ENCODE results near the gene MED19.
"Not testable (repeated sequence)": the region's sequence is repeated elsewhere in the genome, so short reads cannot be mapped to it uniquely, and the experiment has no call there.

Gene MED19, protein sequence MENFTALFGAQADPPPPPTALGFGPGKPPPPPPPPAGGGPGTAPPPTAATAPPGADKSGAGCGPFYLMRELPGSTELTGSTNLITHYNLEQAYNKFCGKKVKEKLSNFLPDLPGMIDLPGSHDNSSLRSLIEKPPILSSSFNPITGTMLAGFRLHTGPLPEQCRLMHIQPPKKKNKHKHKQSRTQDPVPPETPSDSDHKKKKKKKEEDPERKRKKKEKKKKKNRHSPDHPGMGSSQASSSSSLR

DNA sequence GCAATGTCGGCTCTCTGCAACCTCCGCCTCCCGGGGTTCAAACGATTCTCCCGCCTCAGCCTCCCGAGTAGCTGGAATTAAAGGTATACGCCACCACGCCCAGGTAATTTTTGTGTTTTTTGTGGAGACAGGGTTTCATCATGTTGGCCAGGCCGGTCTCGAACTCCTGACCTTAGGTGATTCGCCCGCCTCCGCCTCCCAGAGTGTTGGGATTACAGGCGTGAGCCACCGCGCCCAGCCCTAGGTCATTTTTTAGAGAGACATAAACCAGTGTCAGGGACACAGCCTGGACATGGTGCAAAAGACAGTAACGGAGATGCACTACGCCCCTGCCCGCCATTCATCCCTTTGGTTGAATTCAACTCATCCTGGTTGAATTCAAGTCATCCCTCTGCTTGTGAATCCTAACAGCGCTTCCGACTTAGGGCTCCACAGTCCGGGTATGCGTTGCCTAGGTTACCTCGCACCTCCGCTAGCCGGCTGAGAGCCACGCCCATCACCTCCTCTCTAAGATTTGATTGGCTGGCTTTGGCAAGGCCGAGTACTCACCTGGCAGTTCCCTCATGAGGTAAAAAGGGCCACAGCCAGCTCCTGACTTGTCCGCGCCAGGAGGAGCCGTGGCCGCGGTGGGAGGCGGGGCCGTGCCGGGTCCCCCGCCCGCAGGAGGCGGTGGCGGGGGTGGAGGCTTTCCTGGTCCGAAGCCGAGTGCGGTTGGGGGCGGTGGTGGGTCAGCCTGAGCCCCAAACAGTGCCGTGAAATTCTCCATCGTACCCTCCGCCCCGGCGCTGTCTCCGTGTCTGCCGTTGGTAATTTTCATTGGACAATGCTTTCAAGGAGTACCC lies at the start of gene MED19:
TSS of gene MED19 (minus strand) at position 802 of the 842 bp plus-strand sequence. CDS start at position 766, 36 bp downstream.
- DNase-seq = peak; percentile 43 to 67 (median 62)

DNA sequence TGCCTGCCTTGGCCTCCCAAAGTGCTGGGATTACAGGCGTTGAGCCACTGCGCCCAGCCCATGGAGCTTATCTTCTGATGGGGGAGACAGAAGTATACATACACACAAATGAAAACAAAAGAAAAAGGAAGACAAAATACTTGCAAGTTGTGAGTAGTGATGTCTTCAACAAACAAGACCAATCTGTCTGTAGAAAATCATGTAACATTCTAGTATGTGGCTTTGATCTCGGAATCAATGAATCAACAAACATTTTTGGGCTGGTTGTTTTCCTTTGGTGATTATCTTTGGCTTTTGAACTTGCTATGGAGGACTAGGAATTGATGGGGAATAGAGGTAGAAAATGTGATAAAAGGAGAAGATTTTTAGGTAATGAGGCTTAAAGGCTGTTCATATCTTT lies 46.2 kb upstream of the MED19 start:
- DNase-seq = no peak

DNA sequence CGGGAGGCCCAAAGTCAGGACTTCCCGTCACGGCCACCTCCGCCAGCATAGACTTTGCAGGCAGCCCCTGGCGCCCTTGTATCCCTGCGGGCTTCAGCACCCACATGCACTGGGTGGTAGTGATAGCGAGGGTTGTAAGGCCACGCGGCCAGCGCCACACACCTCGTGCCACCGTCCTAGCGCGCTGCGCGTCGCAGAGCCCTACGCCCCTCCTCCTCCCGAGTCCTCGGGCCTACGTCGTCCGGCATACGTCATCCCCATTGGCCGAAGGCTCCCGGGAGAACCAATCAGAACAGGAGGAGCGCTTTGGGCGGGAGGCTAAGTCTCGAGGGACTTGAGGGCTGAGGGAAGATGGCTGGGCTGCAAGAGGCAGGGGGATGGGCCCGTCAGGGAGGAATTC lies 40.9 kb upstream of the MED19 start:
- DNase-seq = no peak

DNA sequence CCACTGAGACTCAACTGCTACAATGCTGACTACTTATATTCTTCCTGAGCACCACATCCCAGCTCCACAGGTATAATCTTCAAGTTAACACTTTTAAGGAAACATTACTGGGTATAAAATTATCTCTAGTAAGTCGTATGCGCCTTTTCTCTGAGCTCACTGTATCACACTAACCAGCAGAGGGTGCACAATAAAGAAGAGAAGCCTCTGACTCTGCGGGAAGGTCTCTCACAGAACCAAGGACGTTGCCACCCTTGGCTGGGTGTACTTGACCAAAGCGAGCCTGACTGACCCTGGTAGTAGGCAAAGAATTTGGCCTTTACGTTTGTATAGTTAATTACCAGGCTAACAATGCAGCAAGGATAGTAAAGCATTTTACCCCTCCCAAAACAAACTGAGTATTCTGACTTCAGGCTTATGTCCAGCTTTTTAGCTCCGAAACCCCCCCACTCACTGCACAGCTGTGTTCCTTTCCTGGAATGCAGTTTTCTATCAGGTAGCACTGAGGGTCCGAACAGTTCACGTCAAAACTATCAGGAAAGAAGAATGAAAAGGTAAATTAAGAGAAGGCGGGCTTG lies 39.8 kb upstream of the MED19 start, which contains the start of gene BTBD18:
TSS of gene BTBD18 (minus strand) at position 144 of the 578 bp plus-strand sequence. CDS start 631 bp downstream, outside the sequence.
- DNase-seq = no peak

DNA sequence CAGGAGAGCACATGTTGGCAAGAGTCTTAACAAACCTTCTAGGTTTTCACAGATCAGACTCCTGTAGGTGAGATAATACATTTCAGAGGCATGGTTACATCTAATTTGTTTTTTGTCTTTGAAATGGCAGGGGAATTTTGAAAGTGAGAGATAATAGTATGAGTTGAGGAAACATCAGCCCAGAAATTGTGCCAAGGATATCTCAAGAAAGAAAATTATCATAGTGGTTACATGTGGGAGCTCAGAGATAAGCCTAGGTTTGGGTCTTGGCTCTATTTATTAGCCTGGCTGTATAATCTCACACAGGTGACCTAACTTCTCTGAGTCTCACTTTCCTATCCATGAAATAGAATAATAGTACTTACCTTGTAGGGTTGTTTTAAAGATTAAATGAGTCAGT lies 39.2 kb upstream of the MED19 start:
- DNase-seq = no peak

DNA sequence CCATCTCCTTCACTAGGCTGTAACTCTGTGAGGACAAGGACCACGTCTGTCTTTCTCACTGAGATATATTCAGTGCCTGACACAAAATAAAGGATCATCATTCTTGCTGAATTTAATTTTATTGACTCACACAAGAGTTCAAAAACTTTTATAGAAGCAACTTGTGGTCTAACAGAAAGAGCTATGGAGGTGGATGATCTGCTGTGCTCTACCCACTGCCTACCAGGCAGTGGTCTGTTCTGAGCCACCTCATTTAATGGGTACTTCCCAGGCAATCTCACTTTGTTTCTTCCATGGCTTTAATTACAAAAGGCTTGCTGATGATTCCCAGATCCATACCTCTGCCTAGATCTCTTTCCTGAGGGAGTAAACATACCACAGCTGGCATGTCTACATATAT lies 34.9 kb upstream of the MED19 start:
- no peak for DNase-seq

DNA sequence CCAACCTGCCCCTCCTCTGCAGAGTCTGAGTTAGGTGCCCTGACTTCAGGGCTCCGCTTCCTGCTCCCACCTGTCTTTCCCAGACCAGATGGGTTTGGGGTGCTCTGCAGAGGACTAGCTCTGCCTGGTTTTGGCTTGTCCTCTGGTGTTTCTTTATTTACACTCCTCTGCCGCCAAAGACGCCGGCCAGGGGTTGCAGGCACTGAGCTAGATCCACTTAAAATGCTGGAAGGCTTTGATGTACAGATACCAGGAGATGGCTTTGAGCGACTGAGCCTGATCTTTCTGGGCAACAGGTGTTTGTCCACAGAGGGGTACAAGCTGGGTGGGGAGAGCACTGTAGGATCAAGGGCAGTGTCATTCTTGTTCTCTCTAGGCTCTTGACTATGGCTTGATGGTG lies 33.2 kb upstream of the MED19 start:
- DNase-seq = no peak

DNA sequence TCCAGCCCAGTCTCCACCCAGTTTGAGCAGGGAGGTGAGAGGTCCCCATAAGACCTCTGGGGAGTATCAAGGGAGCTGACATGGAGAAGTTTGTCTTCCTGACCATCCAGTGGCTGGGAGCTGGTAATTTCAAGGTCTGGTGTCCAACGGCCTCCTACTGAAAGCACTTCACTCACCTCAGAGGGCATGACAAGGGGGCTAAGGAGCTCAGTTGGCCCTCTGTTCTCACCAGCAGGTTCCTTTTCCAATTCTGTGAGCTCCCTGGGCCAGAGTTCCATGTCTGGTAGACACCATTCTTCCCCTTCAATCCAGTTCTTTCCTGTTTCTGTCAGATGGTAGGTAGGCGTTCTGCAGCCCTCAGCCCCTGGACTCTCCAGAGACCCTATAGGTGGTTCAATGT lies 32.3 kb upstream of the MED19 start:
- no peak for DNase-seq

DNA sequence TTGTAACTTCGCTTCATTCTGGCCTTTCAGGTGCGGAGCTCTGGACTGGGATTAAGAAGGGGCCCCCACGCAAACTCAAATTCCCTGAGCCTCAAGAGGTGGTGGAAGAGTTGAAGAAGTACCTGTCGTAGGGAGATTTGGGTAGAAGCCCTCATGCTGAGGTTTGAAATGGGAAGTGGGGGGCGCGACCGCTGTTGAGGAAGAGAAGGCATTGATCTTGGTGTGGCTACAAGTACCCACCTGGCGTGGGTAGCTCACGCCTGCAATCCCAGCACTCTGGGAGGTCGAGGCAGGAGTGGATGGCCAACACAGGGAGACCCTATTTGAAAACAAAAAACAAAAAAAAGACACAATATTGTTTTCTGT lies 30.1 kb upstream of the MED19 start:
- DNase-seq = no peak

DNA sequence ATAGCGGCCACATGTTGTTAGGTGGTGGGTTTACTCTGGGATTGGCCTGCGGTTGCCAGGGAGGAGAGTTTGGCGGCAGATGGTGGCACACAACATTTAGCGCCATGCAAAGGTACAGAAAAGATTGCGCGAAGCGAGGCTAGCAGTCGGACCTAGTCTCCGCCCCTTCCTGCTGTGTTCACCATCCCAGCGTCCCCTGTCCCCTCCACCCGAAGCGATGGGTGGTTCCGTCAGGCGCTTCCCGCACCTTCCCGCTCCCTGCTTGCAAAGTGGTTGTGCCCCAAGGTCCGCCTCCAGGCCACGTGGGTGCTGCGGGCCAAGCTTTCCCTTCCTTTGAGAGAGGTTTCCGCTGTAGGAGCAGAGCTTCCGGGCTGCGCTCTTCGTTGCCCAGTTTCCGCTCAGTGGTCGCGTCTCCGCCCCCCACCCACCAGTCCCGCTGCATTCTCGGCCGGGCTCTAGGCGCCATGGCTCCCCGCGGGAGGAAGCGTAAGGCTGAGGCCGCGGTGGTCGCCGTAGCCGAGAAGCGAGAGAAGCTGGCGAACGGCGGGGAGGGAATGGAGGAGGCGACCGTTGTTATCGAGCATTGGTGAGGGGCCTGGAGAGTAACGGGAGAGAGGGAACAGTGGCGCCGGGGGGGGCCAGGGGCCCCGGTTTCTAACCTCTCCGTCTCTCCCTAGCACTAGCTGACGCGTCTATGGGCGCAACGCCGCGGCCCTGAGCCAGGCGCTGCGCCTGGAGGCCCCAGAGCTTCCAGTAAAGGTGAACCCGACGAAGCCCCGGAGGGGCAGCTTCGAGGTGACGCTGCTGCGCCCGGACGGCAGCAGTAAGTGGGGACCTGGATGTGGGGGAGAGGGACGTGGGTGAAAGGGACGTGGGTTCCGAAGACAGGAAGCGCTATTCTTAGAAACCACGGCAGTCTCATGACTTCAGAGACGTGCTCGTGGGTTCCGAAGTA lies 29.4 kb upstream of the MED19 start, which contains the start of gene SELENOH:
TSS of gene SELENOH (plus strand) at position 360 of the 955 bp plus-strand sequence. CDS start at position 465, 105 bp downstream.
- peak; percentile 84 to 86 (median 85) for DNase-seq

DNA sequence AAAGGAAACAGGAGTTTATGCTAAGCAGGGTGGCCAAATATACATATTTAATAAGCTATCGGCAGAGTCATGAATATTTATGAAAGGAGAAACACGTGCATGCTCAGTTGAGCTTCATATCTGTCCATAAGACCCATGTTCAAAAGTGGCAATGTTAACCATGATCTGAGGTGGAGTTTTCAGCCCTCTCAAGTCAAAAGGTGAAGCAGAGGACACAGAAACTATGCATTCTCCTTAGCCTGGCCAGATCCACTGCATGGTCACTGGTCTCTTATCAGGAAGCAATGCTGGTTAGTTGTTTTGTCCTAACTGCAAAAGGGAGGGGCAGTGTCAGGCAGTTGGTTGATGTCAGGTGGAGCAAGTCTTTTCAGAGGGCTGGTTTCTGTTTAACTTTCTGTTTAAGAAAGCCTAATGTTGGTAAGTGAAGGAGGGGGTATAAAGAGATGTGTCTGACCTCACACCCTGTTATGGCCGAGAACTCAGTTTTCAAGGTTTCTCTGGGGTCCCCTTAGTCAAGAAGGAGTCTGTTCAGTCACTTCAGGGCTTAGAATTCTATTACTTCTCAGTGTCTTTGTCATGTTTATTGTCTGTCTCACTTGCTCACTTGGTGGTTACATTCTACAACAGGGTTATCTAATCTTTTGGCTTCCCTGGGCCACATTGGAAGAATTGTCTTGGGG lies 23.7 kb upstream of the MED19 start:
- no peak for DNase-seq

DNA sequence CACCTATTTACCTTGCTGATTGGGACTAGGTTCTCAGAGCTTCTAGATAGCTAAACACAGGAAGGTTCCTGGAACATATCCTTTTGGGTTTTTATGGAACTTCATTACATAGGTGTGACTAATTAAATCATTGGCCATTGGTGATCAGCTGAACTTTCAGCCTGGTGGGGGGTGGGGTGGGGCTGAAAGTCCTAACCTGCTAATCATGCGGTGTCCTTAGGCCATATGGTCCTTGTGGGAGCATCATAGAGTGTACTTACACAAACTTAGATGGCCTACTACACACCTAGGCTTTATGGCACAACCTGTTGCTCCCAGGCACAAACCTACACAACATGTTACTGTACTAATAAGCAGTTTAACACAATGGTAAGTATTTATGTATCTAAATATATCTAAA lies 20.6 kb upstream of the MED19 start:
- no peak for DNase-seq

DNA sequence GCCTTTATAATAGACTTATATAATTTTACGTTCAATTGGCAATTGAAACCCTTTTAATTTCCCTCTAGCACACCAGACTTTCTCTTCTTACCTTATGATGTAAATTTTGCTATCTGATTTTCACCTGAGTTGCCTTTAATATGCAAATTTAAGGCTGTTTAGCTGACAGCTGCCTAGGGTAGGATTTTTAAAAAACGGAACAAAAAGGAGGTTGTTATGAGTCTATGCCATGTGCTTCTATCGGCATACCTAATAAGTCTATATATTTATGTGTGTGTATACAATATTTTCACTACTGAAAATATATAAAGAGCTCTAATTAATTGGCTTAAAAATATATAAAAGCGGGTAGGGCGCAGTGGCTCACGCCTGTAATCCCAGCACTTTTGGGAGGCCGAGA lies 17.5 kb upstream of the MED19 start:
- no peak for DNase-seq

DNA sequence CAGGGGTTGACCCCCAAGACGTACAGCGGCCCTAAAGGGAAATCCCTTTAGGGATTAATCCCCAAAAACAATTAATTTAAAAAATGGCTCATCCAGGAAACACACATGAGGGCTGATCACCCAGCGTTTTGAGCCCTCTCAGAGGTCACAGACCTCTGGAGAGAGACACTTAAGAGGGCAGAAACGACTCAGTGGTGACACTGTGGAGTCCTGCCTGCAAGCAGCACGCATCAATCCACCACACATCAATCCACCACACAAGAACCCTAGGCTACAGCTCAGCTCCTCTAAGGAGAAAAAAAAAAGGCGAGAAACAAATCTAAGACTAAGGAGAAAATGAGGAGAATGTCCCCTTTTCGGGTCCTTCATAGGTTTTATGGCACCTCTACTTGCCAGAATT lies 16.8 kb upstream of the MED19 start:
- DNase-seq = no peak

DNA sequence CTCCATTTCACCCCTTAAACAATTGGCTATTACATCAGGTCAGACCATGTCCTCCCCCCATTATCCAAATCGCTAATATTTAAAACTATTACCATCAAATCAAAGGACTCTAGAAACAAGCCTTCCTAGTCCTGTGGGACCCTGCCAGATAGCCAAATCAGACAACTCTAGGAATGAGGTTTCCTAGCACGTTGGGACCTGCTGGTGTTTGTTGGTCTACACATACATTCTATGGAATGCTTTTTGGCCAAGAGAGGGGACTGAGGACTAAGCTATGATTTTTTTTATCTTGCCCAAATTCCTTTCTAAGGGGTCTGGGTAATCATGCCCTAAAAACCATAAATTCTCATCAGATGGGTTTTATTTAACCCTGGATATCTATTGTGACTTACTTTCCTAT lies 15.2 kb upstream of the MED19 start:
- no peak for DNase-seq

DNA sequence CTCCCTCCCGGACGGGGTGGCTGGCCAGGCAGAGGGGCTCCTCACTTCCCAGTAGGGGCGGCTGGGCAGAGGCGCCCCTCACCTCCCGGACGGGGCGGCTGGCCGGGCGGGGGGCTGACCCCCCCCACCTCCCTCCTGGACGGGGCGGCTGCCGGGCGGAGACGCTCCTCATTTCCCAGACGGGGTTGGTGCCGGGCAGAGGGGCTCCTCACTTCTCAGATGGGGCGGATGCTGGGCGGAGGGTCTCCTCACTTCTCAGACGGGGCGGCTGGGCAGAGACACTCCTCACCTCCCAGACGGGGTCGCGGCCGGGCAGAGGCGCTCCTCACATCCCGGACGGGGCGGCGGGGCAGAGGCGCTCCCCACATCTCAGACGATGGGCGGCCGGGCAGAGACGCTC lies 4.7 kb upstream of the MED19 start:
- not testable (repeated sequence) for DNase-seq

DNA sequence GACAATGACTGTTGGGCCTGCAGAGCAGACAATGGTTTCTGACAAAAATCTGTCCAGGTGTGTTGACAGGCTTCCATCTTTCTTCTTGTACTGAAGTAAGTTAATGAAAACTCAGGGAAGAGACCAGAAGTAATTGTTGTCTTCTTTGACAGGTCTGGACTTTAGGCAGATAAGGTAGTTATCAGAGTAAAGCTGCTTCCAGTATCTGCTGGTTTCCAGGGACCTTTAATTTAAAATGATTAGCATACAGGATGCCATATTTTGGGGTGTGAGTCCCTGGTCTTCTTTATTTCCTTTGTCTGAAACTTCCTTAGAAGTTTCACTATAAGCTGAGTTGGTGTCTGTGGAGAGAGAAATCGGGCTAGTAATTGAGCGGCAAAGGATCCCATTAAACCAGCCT lies 1.8 kb upstream of the MED19 start:
- no peak for DNase-seq

DNA sequence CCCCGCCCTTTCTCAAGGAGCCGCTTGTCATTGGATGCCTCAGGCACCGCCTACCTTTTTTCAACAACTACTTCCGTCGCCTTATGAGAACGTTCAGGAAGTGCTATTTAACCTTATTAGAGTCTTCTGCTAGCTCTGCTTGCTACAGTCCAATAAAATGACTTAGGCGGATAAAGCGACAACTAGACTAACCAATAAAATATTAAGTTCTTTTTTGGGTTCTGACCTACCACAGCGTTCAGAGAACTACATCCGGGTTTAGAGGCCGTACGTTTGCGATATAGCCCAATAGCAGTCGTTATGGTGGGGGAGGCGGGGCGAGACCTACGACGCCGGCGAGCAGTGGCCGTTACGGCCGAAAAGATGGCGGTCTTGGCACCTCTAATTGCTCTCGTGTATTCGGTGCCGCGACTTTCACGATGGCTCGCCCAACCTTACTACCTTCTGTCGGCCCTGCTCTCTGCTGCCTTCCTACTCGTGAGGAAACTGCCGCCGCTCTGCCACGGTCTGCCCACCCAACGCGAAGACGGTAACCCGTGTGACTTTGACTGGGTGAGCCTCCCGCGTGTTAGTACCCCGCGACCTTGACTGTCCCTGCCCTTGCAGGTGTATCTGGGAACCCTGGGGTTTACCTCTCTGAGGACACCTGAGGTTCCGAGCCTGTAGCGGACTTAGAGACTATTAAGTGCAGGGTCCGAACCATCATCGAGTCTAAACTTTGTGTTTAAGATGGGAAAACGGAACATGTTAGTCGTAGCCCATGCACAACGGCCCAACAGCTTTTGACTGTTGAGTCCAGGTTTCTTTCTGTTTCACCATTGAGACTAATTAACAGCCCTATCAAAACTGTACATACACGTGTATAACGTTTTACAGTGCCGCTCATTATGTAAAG lies 488 bp upstream of the MED19 start, which contains the start of gene TMX2:
TSS of gene TMX2 (plus strand) at position 338 of the 895 bp plus-strand sequence. CDS start at position 364, 26 bp downstream.
- DNase-seq = peak; percentile 62 to 80 (median 70)

DNA sequence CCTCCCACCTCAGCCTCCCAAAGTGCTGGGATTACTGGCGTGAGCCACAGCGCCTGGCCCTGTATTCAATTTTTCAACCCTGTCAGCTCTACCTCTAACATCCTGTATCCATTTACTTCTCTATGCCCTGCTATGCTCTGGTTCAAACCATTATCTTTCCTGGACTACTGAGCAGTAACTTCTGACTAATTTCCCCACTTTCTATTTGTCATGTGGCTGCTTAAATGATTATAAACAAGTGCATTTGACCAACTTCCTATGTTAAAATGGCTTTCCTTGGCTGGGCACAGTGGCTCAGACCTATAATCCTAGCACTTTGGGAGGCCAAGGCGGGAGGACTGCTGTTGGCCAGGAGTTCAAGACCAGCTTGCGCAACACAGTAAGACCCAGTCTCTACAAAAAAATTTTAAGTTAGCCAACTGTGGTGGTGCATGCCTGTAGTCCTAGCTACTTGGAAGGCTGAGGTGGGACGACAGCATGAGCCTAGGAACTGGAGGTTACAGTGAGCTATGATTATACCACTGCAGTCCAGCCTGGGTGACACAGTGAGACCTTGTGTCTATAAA lies 2.1 kb downstream of the MED19 start:
- DNase-seq = no peak

DNA sequence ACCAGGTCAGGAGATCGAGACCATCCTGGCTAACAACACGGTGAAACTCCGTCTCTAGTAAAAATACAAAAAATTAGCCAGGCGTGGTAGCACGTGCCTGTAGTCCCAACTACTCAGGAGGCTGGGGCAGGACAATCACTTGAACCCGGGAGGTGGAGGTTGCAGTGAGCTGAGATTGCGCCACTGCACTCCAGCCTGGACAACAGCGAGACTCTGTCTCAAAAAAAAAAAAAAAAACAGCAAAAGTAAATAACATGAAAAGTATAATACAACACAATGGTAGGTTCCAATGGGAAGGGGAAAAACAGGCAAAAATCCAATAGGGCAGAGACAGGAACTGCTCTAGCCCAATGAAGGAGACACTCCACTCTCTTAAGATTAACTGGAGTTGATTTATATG lies 6.6 kb downstream of the MED19 start:
- not testable (repeated sequence) for DNase-seq

Measured in activated naive CD4-positive, alpha-beta T cell (primary cell).